ENCODE results near the gene ALDH3A2.

The ALDH3A2 gene

DNA sequence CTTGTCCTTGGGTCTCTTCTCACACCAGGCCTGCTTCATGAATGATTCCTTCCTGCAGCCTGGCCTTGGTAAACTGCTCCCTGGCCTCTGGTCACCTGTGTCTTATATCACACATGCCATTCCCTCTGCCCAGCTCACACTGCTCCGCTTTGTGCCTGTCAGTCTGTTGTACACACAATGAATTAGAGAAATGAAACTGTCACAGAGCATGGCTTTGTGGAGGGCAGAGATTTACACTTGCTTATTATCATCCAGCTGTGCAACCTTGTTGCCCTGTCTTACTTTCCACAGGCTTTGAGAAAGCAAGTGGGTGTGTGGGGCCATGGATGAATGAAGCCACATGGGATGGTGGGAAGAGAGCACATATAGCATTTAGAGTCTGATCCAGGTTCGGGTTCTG, 22.4 kb downstream of the ALDH3A2 start:
- ChIA-PET CTCF (interaction anchor here (0.6 to 1.8 kb wide), 3 partner anchors 58 to 158 kb away, joined by 3 to 5 read pairs (median 4); no protein-coding TSS in a partner anchor), POLR2A (no interaction called here)
- H3K4me3 ChIP-seq (ENCODE audit: low read depth, low read length) = no peak overlapping the region
- TF ChIP-seq CTCF (IDR thresholded peaks at IDR 0.05; ENCODE audit: insufficient read depth, low read length, missing control alignments) = no peak
- no peak for DNase-seq (ENCODE audit: low read depth, low spot score)

DNA sequence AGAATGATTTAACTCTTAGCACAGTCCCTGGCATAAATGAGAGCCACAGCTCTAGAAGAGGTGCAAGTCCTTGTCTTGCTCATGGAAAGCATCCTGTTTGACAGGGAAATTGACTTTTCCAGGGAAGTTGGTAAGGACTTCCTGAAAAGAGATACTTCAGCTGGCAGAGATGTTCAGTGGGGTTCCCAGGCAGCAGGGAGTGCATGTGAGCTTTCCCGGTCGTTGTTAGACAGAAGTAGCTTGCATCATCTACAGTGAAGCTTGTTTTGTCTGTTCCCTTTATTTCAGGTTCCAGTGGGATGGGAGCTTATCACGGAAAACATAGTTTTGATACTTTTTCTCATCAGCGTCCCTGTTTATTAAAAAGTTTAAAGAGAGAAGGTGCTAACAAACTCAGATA, 22.9 kb downstream of the ALDH3A2 start:
- no peak overlapping the region for H3K4me3 ChIP-seq (ENCODE audit: low read depth, low read length)
- ChIA-PET POLR2A (no interaction called here), CTCF (interaction anchor here (0.6 to 1.8 kb wide), 2 partner anchors 58 to 158 kb away, joined by 4 to 5 read pairs; no protein-coding TSS in a partner anchor)
- DNase-seq (ENCODE audit: low read depth, low spot score) = no peak
- TF ChIP-seq CTCF (IDR thresholded peaks at IDR 0.05; ENCODE audit: insufficient read depth, low read length, missing control alignments) = no peak

DNA sequence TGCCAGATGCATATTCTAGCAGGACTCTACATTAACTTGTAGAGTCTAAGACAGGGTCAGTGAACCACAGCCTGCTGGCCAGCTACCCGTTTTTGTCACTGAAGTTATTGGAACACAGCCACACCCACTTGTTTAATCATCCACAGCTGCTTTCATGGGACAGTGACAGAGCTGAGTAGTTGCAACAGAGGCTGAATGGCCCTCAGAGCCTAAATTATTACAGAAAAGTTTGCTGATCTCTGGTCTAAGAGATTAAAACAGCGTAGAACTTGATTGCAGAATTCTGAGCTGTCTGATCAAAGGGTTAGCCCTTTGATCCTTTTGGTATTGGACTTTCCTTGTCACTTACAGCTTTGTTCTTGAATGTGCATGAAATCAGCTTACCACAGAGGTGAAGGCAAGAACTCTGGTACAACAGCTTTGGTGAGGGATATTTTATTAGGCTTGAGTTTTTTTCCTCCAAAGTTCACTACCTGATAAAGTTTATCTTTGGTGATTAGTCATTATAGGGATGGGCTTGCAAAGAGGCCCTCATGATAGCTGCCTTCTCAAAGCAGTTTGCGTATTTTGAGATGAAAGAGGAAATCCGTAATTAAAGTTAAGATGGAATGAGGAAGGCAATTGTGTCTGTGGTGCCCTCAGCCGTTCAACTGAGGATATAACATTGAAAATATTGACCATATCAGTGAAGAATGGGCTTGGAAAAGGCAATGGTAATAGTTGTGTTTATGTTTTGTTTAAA, 23.6 kb downstream of the ALDH3A2 start:
- CTCF ChIA-PET = interaction anchor here (0.6 to 1.8 kb wide), 2 partner anchors 145 to 159 kb away, joined by 5 read pairs; no protein-coding TSS in a partner anchor
- H3K4me3 ChIP-seq (ENCODE audit: low read depth, low read length) = no peak overlapping the region
- TF ChIP-seq CTCF (IDR thresholded peaks at IDR 0.05; ENCODE audit: insufficient read depth, low read length, missing control alignments) = peak; percentile 12
- DNase-seq (ENCODE audit: low read depth, low spot score) = no peak
- POLR2A ChIA-PET = no interaction called here

DNA sequence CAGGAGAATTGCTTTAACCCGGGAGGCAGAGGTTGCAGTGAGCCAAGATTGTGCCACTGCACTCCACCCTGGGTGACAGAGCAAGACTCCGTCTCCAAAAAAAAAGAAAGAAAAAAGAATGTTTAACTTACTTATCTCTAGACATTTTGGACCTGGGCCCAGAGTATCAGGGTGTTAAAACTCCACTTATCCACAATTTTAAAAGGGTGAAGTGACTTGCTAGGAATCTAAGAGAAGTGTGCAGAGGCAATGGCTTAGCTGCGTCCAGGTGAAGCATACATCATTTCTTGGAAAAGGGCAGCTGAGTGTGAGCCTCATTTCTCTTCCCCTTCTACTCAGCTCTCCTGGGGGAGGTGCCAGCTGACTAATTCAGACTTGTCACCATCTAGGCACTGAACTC, 25.1 kb downstream of the ALDH3A2 start:
- no peak for TF ChIP-seq CTCF (IDR thresholded peaks at IDR 0.05; ENCODE audit: insufficient read depth, low read length, missing control alignments)
- DNase-seq (ENCODE audit: low read depth, low spot score) = no peak
- ChIA-PET POLR2A (no interaction called here), CTCF (no interaction called here)
- H3K4me3 ChIP-seq (ENCODE audit: low read depth, low read length) = no peak overlapping the region

GRCh38 chr17:19676896-19677295, 28.3 kb downstream of the ALDH3A2 start:
- ChIA-PET POLR2A (no interaction called here), CTCF (interaction anchor here (0.9 to 1.3 kb wide), 2 partner anchors 45 to 86 kb away, joined by 3 to 4 read pairs; no protein-coding TSS in a partner anchor)
- H3K4me3 ChIP-seq (ENCODE audit: low read depth, low read length) = no peak overlapping the region
- no peak for DNase-seq (ENCODE audit: low read depth, low spot score)
- no peak for TF ChIP-seq CTCF (IDR thresholded peaks at IDR 0.05; ENCODE audit: insufficient read depth, low read length, missing control alignments)

DNA sequence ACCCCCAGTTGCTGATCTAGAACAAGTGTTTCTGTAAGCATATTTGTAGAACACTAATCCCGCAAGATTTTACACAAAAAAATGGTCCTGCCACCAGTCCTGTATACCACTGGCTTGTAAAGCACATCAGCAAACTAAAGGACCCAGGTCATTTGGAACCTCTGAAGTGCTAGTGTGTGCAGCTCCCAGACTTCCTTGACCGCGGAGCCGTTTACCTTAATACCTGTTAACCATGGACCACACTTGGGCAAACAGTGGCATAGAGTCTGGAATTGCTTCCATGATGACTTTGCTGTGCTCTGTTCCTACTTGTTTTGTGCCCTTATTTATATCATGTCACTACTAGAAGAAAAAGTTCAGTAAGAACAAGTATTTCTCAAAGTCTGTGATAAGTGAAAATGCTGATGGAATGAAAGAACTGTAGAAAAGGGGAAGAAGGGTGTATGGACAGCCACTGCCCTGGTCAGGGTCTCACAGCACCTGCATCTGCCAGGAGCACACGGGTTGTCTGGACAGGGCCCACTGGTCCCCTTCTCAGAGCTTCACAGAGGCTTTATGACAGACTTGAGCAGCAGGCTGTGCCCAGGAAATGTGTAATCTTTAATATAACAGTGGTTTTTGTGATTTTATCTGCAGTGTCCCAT, 29.3 kb downstream of the ALDH3A2 start:
- no peak for TF ChIP-seq CTCF (IDR thresholded peaks at IDR 0.05; ENCODE audit: insufficient read depth, low read length, missing control alignments)
- H3K4me3 ChIP-seq (ENCODE audit: low read depth, low read length) = no peak overlapping the region
- no peak for DNase-seq (ENCODE audit: low read depth, low spot score)
- ChIA-PET POLR2A (no interaction called here), CTCF (interaction anchor here (0.9 to 1.3 kb wide), 2 partner anchors 44 to 85 kb away, joined by 3 to 4 read pairs; no protein-coding TSS in a partner anchor)
